Amniotic stem cell (primary cell): ENCODE measurements around the gene TJP2.
A peak's percentile ranks its signal among the peaks of the same experiment; 100 is the strongest.

Experiments used
- DNase-seq: peaks from one replicate; lab custom pipeline; 2025; lab: John Stamatoyannopoulos, UW

TJP2 gene

GRCh38 chr9:69173891-69174615, at the start of gene TJP2:
Gene TJP2 (plus strand): TSS chr9:69174277. CDS start chr9:69174373, 96 bp downstream.
- peak; percentile 50 for DNase-seq

GRCh38 chr9:69130456-69131441, 43.3 kb upstream of the TJP2 start:
- DNase-seq = peak; percentile 20

- no peak for DNase-seq
These were observed 42.4 kb upstream of the TJP2 start for GRCh38 chr9:69131682-69132081.

GRCh38 chr9:69132361-69132760, 41.7 kb upstream of the TJP2 start:
- no peak for DNase-seq

- no peak for DNase-seq
These were observed 39.7 kb upstream of the TJP2 start for GRCh38 chr9:69134412-69134811.

GRCh38 chr9:69136185-69136584, 37.9 kb upstream of the TJP2 start:
- DNase-seq = no peak

GRCh38 chr9:69136779-69137178, 37.3 kb upstream of the TJP2 start:
- no peak for DNase-seq

- DNase-seq = no peak
These were observed 36.8 kb upstream of the TJP2 start for GRCh38 chr9:69137311-69137710.

GRCh38 chr9:69139596-69139995, 34.5 kb upstream of the TJP2 start:
- no peak for DNase-seq

- DNase-seq = no peak
These were observed 33.8 kb upstream of the TJP2 start for GRCh38 chr9:69140123-69140735.

GRCh38 chr9:69141851-69142250, 32.2 kb upstream of the TJP2 start:
- no peak for DNase-seq

GRCh38 chr9:69143291-69143690, 30.8 kb upstream of the TJP2 start:
- DNase-seq = no peak

GRCh38 chr9:69145144-69145715, 28.8 kb upstream of the TJP2 start:
- no peak for DNase-seq

GRCh38 chr9:69147041-69147834, 26.8 kb upstream of the TJP2 start:
- no peak for DNase-seq

- DNase-seq = peak; percentile 25
These were observed 24.7 kb upstream of the TJP2 start for GRCh38 chr9:69149321-69149807.

GRCh38 chr9:69151506-69151905, 22.6 kb upstream of the TJP2 start:
- no peak for DNase-seq

GRCh38 chr9:69153707-69154521, 20.2 kb upstream of the TJP2 start:
- DNase-seq = no peak

GRCh38 chr9:69155341-69156030, 18.6 kb upstream of the TJP2 start:
- DNase-seq = no peak

- DNase-seq = peak; percentile 10
These were observed 16.2 kb upstream of the TJP2 start for GRCh38 chr9:69157751-69158466.
